K562 (cell line): ENCODE data around the gene RET. TPM values are rescaled to one million over a fixed set of nuclear protein-coding genes. Genes with fewer than 3 reads are reported as not detected.

Experiments
- ATAC-seq: fragments of 200-7000 bp; cut with Tn5 transposase; 3 replicates; pipeline ENCODE4 v1.9.1; 2020; ENCODE audit warnings: moderate library complexity
- BruUV-seq: library from RNA; stranded (reverse); fragments of 400-500 nt; replicated peaks from 2 replicates; lab custom pipeline; 2021; lab: Mats Ljungman, UMichigan
- CTCF ChIA-PET: fragments of 300-600 bp; formaldehyde crosslinking; extraction: SDS; loops from one replicate; lab custom pipeline; 2021; ENCODE audit warnings: low intra/inter-chr PET ratio; lab: Yijun Ruan, JAX
- POLR2A ChIA-PET: fragments of 300-600, 350-650 bp; sonication (Branson Sonifier 250); formaldehyde crosslinking; extraction: SDS; loops from one replicate; lab custom pipeline; 2021; ENCODE audit warnings: antibody characterized with exemption, inconsistent platforms; lab: Yijun Ruan, JAX
- DNase-seq, 4 experiments: peaks; one replicate each; pipeline versions ENCODE4 v3.0.0 to v3.0.0-alpha.2; 2011 to 2018; ENCODE audit warnings: low spot score in 3 of 4, mixed read lengths in 3 of 4; ENCODE audit errors: extremely low read depth in 1 of 4
- FAIRE-seq: peaks from 2 replicates; lab custom pipeline; 2011; peaks lifted over from hg19 to GRCh38; lab: Jason Lieb, UNC
- H2AFZ ChIP-seq: 2 replicates; pipeline ENCODE4 v1.6.0; 2011; ENCODE audit warnings: low read depth, low read length, control low read depth, inconsistent platforms
- H3K27ac ChIP-seq: fragments of 200-600 bp; 3 replicates; pipeline ENCODE4 v1.8.0; 2011; ENCODE audit warnings: low read depth, mild to moderate bottlenecking, control low read depth, inconsistent platforms, low read length, moderate library complexity, mixed read lengths; ENCODE audit errors: extremely low read depth
- H3K27me3 ChIP-seq, 2 experiments: fragments of 300-600 bp in 1 of 2; 2 replicates in 1 of 2; 3 replicates in 1 of 2; pipeline versions ENCODE4 v1.6.0 to v1.8.0; 2011; ENCODE audit warnings: inconsistent platforms in 2 of 2, low read length in 2 of 2, mild to moderate bottlenecking in 1 of 2, mixed read lengths in 1 of 2, moderate library complexity in 1 of 2; ENCODE audit not compliant: control insufficient read depth in 2 of 2, insufficient read depth in 2 of 2
- H3K36me3 ChIP-seq: fragments of 300-600 bp; 3 replicates; pipeline ENCODE4 v1.8.0; 2011; ENCODE audit warnings: mild to moderate bottlenecking, low read length, inconsistent platforms; ENCODE audit not compliant: control insufficient read depth, insufficient read depth
- H3K4me1 ChIP-seq, 2 experiments: fragments of 200-600 bp in 1 of 2; replicated peaks in 1 of 2; 2 replicates in 1 of 2; 3 replicates in 1 of 2; pipeline versions ENCODE4 v1.5.1 to v1.8.0; 2011; ENCODE audit warnings: inconsistent platforms in 2 of 2, low read length in 2 of 2, mild to moderate bottlenecking in 1 of 2, mixed read lengths in 1 of 2, moderate library complexity in 1 of 2; ENCODE audit not compliant: control insufficient read depth in 2 of 2, insufficient read depth in 2 of 2
- H3K4me2 ChIP-seq: 2 replicates; pipeline ENCODE4 v1.6.1; 2011; ENCODE audit warnings: low read length, control low read depth, inconsistent platforms, mixed read lengths; ENCODE audit not compliant: insufficient read depth
- H3K4me3 ChIP-seq: fragments of 200-600 bp; sonication (generic), shearing (Covaris generic); 2 replicates; pipeline ENCODE4 v1.5.1; 2016; ENCODE audit warnings: control low read depth, inconsistent platforms
- H3K79me2 ChIP-seq: fragments of 200-600 bp; 3 replicates; pipeline ENCODE4 v1.8.0; 2011; ENCODE audit warnings: low read length, inconsistent platforms; ENCODE audit not compliant: control insufficient read depth, insufficient read depth
- H3K9ac ChIP-seq, 2 experiments: 2 replicates each; pipeline versions ENCODE4 v1.6.0 to v1.6.1; 2011; ENCODE audit warnings: low read depth in 2 of 2, low read length in 2 of 2, control low read depth in 1 of 2, inconsistent platforms in 1 of 2, mild to moderate bottlenecking in 1 of 2, mixed read lengths in 1 of 2; ENCODE audit not compliant: insufficient read depth in 1 of 2
- H3K9me1 ChIP-seq: one replicate; pipeline ENCODE4 v1.6.0; 2011; ENCODE audit warnings: inconsistent platforms, mild to moderate bottlenecking, low read length, moderate library complexity; ENCODE audit not compliant: control insufficient read depth, insufficient read depth
- H3K9me3 ChIP-seq: replicated peaks from 2 replicates; pipeline ENCODE4 v1.5.1; 2011; ENCODE audit warnings: low read depth, low read length, inconsistent platforms; ENCODE audit not compliant: control insufficient read depth, insufficient read depth
- H4K20me1 ChIP-seq: replicated peaks from 2 replicates; pipeline ENCODE4 v1.6.1; 2011; ENCODE audit warnings: low read length, inconsistent platforms, mixed read lengths; ENCODE audit not compliant: control insufficient read depth, insufficient read depth
- ATF1 ChIP-seq, 2 experiments: fragments of 450-650 bp in 1 of 2; IDR thresholded peaks; 2 replicates each; pipeline ENCODE4 v1.6.1; 2016; ENCODE audit warnings: missing compliant biosample characterization in 1 of 2, missing genetic modification characterization in 1 of 2
- DIDO1 ChIP-seq: fragments of 450-650 bp; IDR thresholded peaks from 2 replicates; pipeline ENCODE4 v1.6.1; 2016; ENCODE audit warnings: low read depth, missing biosample characterization, missing genetic modification characterization
- EHMT2 ChIP-seq: fragments of 450-650 bp; IDR thresholded peaks from 2 replicates; pipeline ENCODE4 v1.6.1; 2018; ENCODE audit warnings: antibody characterized with exemption
- HDAC1 ChIP-seq, 2 experiments: fragments of 450-650 bp; IDR thresholded peaks; 2 replicates each; pipeline ENCODE4 v1.6.1; 2016 to 2017; ENCODE audit warnings: inconsistent platforms in 1 of 2, mild to moderate bottlenecking in 1 of 2, moderate library complexity in 1 of 2
- HDAC8 ChIP-seq: fragments of 450-650 bp; IDR thresholded peaks from 2 replicates; pipeline ENCODE4 v1.6.1; 2016; ENCODE audit warnings: mild to moderate bottlenecking, missing genetic modification characterization, moderate library complexity, missing compliant biosample characterization
- KLF13 ChIP-seq: fragments of 450-650 bp; IDR thresholded peaks from 2 replicates; pipeline ENCODE4 v1.6.1; 2016; ENCODE audit warnings: missing genetic modification characterization, low read depth, mild to moderate bottlenecking, missing compliant biosample characterization, moderate library complexity, borderline replicate concordance
- NR1H2 ChIP-seq: sonication (generic); formaldehyde crosslinking; IDR thresholded peaks from 2 replicates; pipeline ENCODE4 v1.4.0; 2020; ENCODE audit warnings: mild to moderate bottlenecking, missing genetic modification reagents
- TEAD2 ChIP-seq: fragments of 450-650 bp; IDR thresholded peaks from 2 replicates; pipeline ENCODE4 v1.6.1; 2016; ENCODE audit warnings: missing genetic modification characterization, control low read depth, missing compliant biosample characterization
- ZKSCAN3 ChIP-seq: fragments of 250-450 bp; sonication (Bioruptor Pico); IDR thresholded peaks from 2 replicates; pipeline ENCODE4 v1.4.0; 2020
- ZNF274 ChIP-seq: IDR thresholded peaks from 2 replicates; pipeline ENCODE4 v1.6.1; 2011; ENCODE audit warnings: low read depth, mild to moderate bottlenecking, low read length, moderate library complexity, borderline replicate concordance
- ZNF431 ChIP-seq: sonication (generic); formaldehyde crosslinking; IDR thresholded peaks from 2 replicates; pipeline ENCODE4 v1.8.0; 2022; ENCODE audit warnings: mild to moderate bottlenecking, missing genetic modification reagents
- ZNF445 ChIP-seq: fragments of 250-450 bp; sonication (Bioruptor Pico); IDR thresholded peaks from 2 replicates; pipeline ENCODE4 v1.4.0; 2020; ENCODE audit warnings: low read depth, mild to moderate bottlenecking, moderate library complexity
- ZNF449 ChIP-seq: fragments of 250-450 bp; sonication (Bioruptor Pico); IDR thresholded peaks from 2 replicates; pipeline ENCODE4 v1.8.0; 2022; ENCODE audit warnings: moderate library complexity, mild to moderate bottlenecking, inconsistent platforms
- ZNF639 ChIP-seq, 2 experiments: fragments of 200-800 bp in 1 of 2; sonication (Bioruptor generic) in 1 of 2; sonication (generic) in 1 of 2; formaldehyde crosslinking in 1 of 2; IDR thresholded peaks in 1 of 2; conservative IDR thresholded peaks in 1 of 2; 2 replicates each; pipeline versions ENCODE4 v1.5.0 to v1.6.1; 2016 to 2020; ENCODE audit warnings: missing compliant biosample characterization in 1 of 2, missing genetic modification characterization in 1 of 2, missing genetic modification reagents in 1 of 2
- WGBS: fragments of 100-300 bp; shearing (Covaris generic); methylation state at CpG from one replicate; pipeline ENCODE4 v1.1.6; 2016; ENCODE audit warnings: low coverage, mixed read lengths; ENCODE audit not compliant: insufficient coverage; ENCODE audit errors: missing lambda C conversion rate; 5-methylcytosine and 5-hydroxymethylcytosine counted together
- in situ Hi-C: fragments of 300-500 bp; cut with MboI; formaldehyde crosslinking; loops from 4 replicates; pipeline ENCODE4 v1.15.0; 2018; ENCODE audit warnings: inconsistent platforms, mixed read lengths
- intact Hi-C: fragments of 100-400 bp; cut with micrococcal nuclease; formaldehyde crosslinking; loops from 2 replicates; pipeline ENCODE4 v1.14.2; 2022
- polyA plus RNA-seq, 8 experiments: library from polyadenylated mRNA; depleted of rRNA in 4 of 8; stranded (reverse) in 5 of 8; unstranded in 3 of 8; fragments of >200 nt; fragmentation: Nextera tagmentation in 2 of 8; fragmentation: Illumina TruSeq in 1 of 8; extraction: Ambion mirVana in 2 of 8; extraction: Trizol in 1 of 8; gene quantifications; 2 replicates each; pipeline versions ENCODE4 v1.2.1 to v1.2.3, GENCODE V29; 2011 to 2014; ENCODE audit warnings: inconsistent platforms in 1 of 8, missing spikeins in 1 of 8
- total RNA-seq, 7 experiments: library from RNA; depleted of rRNA in 6 of 7; stranded (reverse); fragments of >200 nt in 6 of 7; fragmentation: Illumina TruSeq in 2 of 7; extraction: Trizol in 2 of 7; gene quantifications; 2 replicates each; pipeline versions ENCODE4 v1.2.1 to v1.2.3, GENCODE V29; 2011 to 2021; ENCODE audit warnings: low replicate concordance in 1 of 7

RET gene
- total and polyA plus RNA-seq, 9 of the 15 experiments (the other 6 are each of a cell fraction or from before 2014, with no cell fraction given), result 0.04 to 0.05 TPM; not detected in 7

DNA sequence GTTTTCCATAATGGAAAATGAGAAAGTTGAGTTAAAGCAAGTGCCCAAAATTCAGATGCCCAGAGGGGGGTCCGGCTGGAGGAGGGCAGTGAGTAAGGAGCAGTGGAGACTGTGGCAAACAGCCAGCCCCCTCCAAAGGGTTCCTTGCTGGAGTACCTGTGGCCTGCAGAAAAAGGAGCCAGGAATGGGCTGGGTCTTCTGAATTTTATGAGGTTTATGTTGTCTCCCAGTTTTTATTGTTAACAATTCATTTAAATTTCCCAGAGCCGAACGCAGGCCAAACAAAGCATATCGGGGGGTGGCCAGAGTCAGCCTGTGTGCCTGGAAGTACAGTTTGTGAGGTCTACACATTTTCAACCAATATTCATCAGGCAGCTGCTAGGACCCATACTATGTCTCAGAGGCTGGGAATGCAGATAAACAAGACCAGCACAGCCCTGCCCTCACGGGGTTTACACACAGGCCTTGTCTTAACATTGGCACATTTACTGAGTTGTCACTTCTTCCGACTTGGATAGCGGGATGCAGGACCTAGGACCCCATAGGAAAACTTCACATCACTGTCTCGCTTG is 48.5 kb downstream of the RET start:
- Histone ChIP-seq H3K9me1 (no peaks in the 10 kb centered on the region), H3K27me3 (peaks cover 30 to 68% of the 10 kb centered on the region in 2 experiments), H3K79me2 (no peaks in the 10 kb centered on the region), H4K20me1 (no peaks in the 10 kb centered on the region), H3K9ac (no peak overlapping the region), H3K4me2 (no peak overlapping the region), H3K4me1 (peaks cover 2 to 6% of the 10 kb centered on the region in 2 experiments; a peak in 1 of 5 replicates), H2AFZ (no peak overlapping the region), H3K4me3 (no peak overlapping the region), H3K9me3 (no peaks in the 10 kb centered on the region), H3K27ac (no peak overlapping the region), H3K36me3 (no peaks in the 10 kb centered on the region)
- intact Hi-C loops (no loop called here), in situ Hi-C loops (no loop called here)
- CTCF ChIA-PET, result no interaction called here
- BruUV-seq, result no TSS peak
- POLR2A ChIA-PET, result no interaction called here
- no peak for ATAC-seq
- no peak for FAIRE-seq
- TF ChIP-seq ZNF449 (no peak), DIDO1 (no peak), HDAC8 (tag) (no peak), ZKSCAN3 (CRISPR knock-in tag) (no peak), TEAD2 (no peak), KLF13 (tag) (no peak), ZNF445 (CRISPR knock-in tag) (no peak), ZNF639 (CRISPR knock-in tag; conservative IDR thresholded peaks at IDR 0.05 in 1 of 2, IDR thresholded peaks at IDR 0.05 in 1 of 2) (no peak), ZNF274 (no peak), HDAC1 (IDR thresholded peaks at IDR 0.05) (no peak), ZNF431 (CRISPR knock-in tag) (no peak), ATF1 (CRISPR knock-in tag; IDR thresholded peaks at IDR 0.05) (no peak), ATF1 (tag; IDR thresholded peaks at IDR 0.05) (no peak), NR1H2 (CRISPR knock-in tag) (no peak), EHMT2 (no peak)
- no peak for DNase-seq
- WGBS, result 0% methylated on average over 8 of the region's 8 CpGs
